ENCODE measurements around the gene STK17B.
"Not testable (repeated sequence)": the region's sequence is repeated elsewhere in the genome, so short reads cannot be mapped to it uniquely, and the experiment has no call there.

STK17B gene

DNA sequence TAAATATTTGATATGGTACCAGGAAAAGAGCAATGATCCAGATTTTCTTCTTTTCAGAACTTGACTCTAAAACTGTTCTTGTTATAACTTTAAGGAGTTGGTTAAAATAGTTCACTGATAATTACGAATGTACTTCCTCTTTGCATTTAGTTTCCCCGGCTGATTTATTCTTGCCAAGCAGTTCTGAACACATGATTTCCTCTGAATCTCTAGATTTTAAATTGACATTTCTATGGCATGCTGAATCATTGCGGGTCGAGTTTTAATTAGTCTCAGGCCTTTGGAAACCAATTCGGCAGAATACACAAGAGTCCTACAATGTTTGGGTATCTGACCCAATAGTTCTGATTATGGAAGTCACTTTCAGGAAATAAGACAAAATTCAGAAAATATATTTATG is 65.4 kb downstream of the STK17B start:
- DNase-seq: no peak

DNA sequence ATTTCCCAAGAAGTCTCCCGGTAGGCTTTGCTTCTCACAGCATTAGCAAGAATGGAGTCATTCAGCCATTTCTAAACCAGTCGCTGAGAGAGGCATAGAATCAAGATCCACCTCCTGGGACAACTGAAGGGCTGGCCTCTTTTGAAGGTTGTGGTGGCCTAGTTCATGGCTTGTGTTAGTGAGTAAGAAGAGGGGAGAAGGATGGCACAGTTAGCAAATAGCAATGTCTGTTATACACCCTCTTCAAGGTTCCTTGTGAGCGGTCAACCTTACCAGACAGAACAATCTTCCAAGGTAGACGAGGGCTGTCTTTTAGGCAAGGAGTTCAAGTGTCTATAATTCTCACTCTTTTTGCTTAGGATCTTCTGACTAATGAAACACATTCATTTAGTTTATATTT is 67.3 kb downstream of the STK17B start:
- no peak for DNase-seq

DNA sequence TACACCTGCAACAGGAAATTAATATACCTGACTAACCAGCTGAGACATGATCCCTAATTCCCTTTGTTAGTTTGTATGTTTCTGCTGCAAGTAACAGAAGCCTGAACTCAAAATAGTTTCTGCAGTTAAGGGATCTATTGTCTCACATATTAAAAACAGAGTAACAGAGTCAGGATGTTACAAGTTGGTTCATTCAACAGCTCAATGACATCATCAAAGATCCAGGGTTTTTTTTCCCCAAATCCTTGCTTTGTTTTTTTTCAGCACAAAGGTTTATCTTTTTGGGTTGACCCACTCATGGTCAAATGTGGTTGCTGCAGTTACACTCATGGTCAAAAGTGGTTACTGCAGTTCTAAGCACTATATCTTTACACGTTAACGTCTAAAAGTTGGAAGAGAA is 67.8 kb downstream of the STK17B start:
- DNase-seq: no peak

DNA sequence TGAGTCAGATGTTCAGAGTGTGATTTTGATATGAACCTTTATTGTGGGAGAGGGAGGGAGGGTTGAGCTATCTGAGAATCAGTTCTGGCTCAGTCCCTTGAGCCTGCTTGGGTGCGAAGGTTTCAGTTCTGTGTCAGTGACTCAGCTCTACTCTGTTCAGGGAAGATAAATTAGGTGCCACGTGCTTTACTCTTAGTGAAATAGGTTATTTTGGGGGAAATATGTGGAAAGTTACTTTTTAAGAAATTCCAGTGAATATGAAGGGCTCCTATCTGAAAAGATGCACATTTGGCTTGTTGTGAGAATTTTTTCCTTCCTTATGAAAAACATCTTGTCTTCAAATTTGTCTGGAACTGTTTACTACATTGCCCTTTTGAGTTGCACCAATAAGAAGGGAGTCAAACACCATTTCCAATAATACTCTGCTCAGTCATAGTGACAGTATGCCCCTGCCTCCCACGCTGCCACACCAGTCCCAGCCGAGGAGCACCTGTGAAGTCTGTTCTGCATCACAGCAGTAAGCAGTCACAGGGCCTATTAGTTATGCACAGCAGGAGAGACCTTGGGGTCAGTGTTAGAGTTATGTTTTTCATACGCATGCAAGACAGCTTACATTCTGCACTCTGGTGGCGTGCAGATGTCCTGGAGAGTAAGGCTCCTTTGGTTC is 69.9 kb downstream of the STK17B start:
- no peak for DNase-seq

DNA sequence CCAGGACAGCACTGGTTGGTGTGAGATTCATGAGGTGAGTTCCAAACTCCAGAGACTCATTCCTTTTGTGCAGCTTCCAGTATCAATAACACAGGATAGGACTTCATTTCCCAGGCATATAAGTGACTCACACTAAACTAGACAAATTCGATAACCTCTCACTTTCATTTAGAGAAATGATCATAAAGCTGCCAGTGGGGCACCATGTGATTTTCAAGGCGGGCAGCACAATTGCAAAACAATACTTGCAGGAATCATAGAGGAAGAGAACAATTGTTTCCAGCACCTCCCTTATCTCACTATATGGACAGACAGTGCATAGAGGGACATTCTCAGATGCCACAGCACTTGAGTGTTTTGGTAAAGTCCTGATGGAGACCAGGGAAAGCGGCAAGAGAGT is 71.5 kb downstream of the STK17B start:
- DNase-seq: no peak

DNA sequence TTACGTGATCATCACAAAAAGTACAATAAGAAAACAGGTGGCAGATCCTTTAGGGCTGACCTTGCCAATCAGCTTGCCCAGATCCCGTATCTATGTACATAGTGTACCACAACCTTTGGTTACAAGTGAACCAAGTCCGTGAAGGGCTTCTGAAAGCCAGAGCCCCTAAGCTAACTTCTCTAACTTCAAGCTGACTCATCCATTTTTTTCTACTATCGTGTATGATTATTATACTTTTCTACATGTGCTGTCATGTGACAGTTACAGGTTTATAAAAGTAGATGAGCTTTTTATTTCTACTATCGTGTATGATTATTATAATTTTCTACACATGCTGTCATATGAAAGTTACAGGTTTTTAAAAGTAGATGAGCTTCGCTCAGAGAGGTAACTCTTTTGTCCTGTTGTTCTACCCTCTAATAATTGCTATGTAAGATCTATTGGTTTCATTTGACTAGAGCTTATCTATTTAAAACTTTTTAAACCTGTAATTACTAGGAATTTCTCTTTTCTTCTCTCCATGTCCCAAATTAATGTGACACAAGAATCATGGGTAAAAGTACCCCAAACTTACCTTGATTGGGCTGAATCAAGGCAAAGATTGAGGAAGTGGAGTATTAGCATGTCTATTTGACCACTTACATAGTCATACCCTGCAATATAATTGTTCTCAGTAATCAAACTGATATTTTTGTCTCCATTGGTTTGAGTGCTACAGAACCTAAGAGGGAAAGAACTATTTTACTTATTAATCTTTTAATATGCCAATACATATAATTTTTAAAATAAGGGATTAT is 73.3 kb downstream of the STK17B start:
- no peak for DNase-seq

DNA sequence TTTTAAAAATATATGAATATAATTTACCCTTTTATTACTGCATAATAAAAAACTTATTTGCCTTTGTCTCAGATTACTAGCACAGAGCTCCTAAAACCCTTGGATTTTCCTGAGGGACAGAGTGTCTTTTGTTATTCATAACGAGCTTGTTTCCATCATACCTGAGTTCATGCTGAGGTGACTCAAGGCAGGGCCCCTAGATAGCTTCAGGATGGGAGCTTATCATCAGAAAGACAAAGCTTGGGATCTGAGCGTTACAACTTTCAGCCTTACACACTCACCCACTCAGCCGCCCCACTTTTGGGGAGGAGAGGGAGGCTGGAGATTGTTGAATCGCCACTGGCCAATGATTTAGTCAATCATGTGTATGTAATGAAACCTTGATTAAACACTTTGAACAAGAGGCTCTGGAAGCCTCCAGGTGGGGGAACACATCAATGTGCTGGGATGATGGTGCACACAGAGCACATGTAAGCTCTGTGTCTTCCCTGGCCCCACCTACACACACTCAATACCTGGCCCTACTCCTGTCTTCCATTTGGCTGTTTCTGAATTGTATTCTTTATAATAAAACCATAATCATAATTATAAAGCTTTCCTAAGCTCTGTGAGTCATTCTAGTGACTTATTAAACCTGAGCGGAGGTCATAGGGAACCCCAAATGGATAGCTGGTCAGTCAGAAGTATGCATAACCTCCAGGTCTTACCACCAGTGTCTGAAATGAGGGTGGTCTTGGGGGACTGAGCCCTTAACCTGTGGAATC is 74.2 kb downstream of the STK17B start:
- DNase-seq: no peak

DNA sequence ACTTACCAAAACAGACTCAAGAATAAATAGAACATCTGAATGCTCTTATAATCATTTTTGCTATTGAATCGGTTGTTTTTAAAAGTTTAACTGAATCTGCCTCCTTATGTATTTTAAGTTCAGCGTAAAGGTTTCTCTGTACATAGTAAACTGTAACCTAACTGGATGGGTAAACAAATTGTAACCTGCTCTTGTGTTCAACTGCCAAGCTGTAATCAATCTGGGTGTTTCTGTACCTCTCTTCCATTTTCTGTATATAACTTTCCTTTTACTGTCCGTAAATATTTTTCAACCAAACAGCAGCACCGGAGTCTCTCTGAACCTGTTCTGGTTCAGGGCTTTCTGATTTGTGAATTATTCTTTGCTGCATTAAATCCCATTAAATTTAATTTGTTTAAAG is 75.1 kb downstream of the STK17B start:
- DNase-seq: no peak

DNA sequence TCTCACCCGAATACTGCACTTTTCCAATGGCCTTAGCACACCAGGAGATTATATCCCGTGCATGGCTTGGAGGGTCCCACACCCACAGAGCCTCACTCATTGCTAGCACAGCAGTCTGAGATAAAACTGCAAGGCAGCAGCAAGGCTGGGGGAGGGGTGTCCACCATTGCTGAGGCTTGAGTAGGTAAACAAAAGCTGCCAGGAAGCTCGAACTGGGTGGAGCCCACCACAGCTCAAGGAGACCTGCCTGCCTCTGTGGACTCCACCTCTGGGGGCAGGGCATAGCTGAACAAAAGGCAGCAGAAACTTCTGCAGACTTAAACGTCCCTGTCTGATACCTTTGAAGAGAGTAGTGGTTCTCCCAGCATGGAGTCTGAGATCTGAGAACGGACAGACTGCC is 81.9 kb downstream of the STK17B start:
- not testable (repeated sequence) for DNase-seq

DNA sequence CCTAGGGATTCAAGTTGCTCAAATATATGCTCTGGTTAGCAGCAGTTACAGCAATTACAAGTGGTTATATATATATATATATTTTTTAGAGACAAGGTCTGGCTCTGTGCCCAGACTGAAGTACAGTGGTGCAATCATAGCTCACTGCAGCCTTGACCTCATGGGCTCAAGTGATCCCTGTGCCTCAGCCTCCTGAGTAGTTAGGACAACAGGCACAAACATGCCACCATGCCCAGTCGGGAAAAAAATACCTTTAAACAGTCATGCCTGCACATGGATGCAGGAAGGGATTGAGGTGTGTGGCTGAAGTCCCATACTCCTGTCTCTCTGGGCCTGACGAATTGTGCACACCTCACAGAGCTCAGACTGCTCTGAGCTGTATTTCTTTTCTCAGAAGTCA is 83.2 kb downstream of the STK17B start:
- no peak for DNase-seq

DNA sequence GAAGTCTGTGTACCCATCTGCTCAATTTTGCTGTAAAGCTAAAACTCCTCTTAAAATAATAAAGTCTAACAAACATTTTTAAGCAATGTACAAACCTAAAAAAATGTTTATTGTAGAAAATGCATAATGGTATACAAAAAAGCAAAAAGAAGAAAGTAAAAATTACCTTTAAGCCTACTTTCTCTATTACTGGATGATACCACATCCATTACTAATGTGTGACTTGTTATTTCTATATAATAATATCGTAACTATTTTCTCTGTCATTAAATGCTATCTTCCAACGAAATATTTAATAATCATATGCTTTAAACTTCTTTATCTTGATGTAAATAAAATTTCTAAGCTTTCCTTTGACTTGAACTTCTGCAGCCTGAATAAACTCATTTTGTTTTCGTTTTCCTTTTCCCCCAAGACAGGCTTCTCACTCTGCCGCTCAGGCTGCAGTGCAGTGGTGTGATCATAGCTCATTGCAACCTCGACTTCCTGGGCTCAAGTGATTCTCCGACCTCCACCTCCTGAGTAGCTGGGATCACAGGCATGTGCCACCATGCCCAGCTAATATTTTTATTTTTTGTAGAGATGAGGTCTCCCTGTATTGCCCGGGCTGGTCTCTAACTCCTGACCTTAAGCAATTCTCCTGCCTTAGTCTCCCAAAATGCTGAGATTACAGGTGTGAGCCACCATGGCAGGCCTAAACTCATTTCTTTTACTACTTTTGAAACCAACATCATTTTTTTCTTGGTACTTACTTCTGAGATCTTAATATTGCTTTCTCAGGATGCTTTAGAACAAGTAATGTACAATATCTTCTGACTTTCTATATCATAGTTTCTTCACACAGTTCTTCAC is 84.6 kb downstream of the STK17B start:
- DNase-seq: no peak

DNA sequence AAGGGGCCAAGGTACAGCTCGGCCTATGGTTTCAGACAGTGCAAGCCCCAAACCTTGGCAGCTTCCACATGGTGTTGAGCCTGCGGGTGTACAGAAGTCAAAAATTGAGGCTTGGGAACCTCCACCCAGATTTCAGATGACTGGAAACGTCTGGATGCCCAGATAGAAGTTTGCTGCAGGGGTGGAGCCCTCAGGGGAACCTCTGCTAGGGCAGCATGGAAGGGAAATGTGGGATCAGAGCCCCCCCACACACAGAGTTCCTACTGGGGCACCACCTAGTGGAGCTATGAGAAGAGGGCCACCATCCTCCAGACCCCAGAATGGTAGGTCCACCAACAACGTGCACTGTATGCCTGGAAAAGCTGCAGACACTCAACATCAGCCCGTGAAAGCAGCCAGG is 87.8 kb downstream of the STK17B start:
- no peak for DNase-seq
